Neuron (in vitro differentiated cells): ENCODE data around the gene EIF6.
"Not testable (repeated sequence)": the region's sequence is repeated elsewhere in the genome, so short reads cannot be mapped to it uniquely, and the experiment has no call there.

Experiments used
- H2AFZ ChIP-seq: one replicate; pipeline ENCODE4 v1.6.1; 2013; ENCODE audit warnings: low read depth, mild to moderate bottlenecking, inconsistent platforms, low read length, moderate library complexity
- H3K27me3 ChIP-seq: one replicate; pipeline ENCODE4 v1.6.1; 2013; ENCODE audit warnings: low read length; ENCODE audit not compliant: insufficient read depth
- H3K36me3 ChIP-seq: one replicate; pipeline ENCODE4 v1.6.1; 2013; ENCODE audit warnings: low read length; ENCODE audit not compliant: insufficient read depth
- H3K4me1 ChIP-seq: one replicate; pipeline ENCODE4 v1.6.1; 2013; ENCODE audit warnings: low read length; ENCODE audit not compliant: insufficient read depth
- H3K4me3 ChIP-seq: 2 replicates; pipeline ENCODE4 v1.5.1; 2013; ENCODE audit warnings: mild to moderate bottlenecking, low read length, moderate library complexity
- H3K9me3 ChIP-seq: one replicate; pipeline ENCODE4 v1.6.1; 2013; ENCODE audit warnings: low read length

Gene EIF6

DNA sequence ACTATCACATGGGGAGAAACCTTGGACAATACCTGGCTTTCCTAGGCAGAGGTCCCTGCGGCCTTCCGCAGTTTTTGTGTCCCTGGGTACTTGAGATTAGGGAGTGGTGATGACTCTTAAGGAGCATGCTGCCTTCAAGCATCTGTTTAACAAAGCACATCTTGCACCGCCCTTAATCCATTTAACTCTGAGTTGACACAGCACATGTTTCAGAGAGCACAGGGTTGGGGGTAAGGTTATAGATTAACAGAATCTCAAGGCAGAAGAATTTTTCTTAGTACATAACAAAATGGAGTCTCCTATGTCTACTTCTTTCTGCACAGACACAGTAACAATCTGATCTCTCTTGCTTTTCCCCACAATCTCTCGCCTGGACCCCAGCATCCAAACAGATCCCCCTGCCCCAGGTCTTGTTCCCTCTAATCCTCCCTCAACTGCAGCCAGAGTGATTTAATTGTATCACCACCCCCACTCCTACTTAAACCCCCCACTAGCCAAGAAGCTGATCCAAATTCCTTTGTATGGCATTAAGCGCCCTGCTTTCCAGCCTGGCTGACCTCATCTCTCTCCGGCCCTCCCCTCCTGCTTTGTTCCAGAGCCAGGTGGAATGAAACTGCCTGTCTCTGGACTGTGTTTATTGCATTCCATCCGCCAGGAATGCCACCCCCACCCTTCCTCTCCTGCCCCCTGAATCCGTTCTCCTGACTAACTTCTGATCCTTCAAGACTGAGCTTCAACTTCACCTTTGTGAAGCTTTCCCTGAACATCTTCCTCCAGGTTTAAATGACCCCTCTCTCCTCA lies 21.6 kb downstream of the EIF6 start:
- peaks cover 11% of the 10 kb centered on the region for H3K4me1 ChIP-seq
- H2AFZ ChIP-seq, H3K9me3 ChIP-seq, H3K4me3 ChIP-seq, H3K27me3 ChIP-seq, H3K36me3 ChIP-seq: not testable (repeated sequence)

DNA sequence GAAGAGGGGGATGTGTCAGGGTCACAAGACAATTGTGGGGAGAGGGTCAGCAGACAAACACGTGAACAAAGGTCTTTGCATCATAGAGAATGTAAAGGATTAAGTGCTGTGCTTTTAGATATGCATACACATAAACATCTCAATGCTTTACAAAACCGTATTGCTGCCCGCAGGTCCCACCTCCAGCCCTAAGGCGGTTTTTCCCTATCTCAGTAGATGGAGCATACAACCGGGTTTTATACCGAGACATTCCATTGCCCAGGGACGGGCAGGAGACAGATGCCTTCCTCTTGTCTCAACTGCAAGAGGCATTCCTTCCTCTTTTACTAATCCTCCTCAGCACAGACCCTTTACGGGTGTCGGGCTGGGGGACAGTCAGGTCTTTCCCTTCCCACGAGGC lies 22.3 kb downstream of the EIF6 start:
- not testable (repeated sequence) for H3K36me3 ChIP-seq, H2AFZ ChIP-seq, H3K27me3 ChIP-seq, H3K9me3 ChIP-seq, H3K4me3 ChIP-seq
- peaks cover 11% of the 10 kb centered on the region for H3K4me1 ChIP-seq

DNA sequence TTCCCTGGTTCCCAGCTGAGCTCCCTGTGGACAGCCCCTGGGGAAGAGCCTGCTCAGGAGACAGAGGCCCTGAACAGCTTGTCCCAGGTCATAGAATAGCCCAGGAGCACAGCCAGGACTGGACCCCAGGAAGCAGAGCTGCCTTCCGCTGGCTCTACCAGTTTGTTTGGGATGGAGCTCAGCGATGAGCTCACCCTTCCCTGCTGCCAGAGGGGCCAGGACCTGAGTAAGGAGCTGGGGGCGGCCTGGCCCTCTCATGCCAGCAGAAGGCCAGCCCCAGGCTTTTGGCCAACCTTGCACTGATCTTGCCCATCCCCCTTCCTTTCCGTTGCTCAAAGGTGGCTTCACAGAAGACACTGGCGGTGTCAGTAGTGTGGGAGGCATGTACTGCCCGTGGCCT lies 24.1 kb downstream of the EIF6 start:
- no peaks in the 10 kb centered on the region for H3K36me3 ChIP-seq
- H3K4me3 ChIP-seq: no peak overlapping the region
- H3K27me3 ChIP-seq: no peaks in the 10 kb centered on the region
- H3K9me3 ChIP-seq: no peaks in the 10 kb centered on the region
- peaks cover 11% of the 10 kb centered on the region for H3K4me1 ChIP-seq
- no peak overlapping the region for H2AFZ ChIP-seq

DNA sequence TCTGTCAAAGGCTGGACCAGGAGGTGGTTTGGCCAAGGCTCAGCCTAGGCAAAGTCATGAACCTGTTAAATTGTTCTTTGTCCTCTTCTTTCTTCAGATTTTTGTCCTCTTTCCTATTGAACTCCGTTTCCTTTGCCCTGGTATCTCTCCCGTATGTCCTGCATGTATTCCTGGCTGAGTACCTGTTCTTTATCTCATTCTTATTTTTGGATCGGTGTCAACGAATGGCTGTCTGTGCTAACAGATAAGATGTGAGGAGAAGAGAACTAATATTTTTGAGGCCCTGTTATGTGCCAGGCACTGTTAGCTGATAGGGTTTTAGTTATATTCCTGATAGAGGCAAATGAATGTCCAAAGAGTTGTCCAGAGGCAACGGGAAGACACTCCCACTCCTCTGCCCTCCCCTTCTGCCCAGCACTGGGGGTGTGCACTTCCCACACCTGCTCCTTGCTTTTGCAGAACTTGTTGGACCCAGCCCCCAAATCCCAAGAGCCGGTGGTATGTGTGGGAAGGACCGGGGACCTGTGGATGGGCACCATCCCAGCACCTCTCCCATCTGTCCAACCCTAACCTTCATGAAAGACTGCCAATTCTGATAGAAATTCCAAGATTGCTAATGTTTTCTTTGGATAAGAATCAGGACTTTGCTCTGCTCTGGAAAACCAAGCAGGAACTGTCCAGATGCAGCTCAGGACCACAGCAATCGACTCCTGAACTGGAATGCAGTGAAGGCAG lies 27.2 kb downstream of the EIF6 start:
- Histone ChIP-seq H3K4me3 (no peak overlapping the region), H3K27me3 (no peaks in the 10 kb centered on the region), H3K36me3 (no peaks in the 10 kb centered on the region), H2AFZ (no peak overlapping the region), H3K9me3 (no peaks in the 10 kb centered on the region), H3K4me1 (peaks cover 1% of the 10 kb centered on the region)

DNA sequence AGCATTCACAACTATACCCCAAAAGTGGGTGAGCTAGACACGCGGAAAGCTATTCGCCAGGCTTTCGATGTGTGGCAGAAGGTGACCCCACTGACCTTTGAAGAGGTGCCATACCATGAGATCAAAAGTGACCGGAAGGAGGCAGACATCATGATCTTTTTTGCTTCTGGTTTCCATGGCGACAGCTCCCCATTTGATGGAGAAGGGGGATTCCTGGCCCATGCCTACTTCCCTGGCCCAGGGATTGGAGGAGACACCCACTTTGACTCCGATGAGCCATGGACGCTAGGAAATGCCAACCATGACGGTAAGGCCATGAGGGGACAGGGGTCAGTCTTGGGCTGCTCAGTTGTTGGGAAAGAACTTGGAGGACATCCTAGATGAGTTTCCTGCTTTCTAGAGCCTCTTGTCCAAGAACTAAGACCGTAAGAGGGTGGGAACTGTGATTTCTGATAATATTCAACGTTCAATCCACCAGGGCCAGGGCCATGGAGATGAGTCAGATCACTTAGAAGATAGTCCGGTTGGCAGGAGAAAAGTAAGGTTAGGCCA lies 30.0 kb downstream of the EIF6 start:
- Histone ChIP-seq H3K9me3 (no peaks in the 10 kb centered on the region), H3K27me3 (no peaks in the 10 kb centered on the region), H2AFZ (no peak overlapping the region), H3K4me3 (no peak overlapping the region), H3K36me3 (no peaks in the 10 kb centered on the region), H3K4me1 (no peaks in the 10 kb centered on the region)

DNA sequence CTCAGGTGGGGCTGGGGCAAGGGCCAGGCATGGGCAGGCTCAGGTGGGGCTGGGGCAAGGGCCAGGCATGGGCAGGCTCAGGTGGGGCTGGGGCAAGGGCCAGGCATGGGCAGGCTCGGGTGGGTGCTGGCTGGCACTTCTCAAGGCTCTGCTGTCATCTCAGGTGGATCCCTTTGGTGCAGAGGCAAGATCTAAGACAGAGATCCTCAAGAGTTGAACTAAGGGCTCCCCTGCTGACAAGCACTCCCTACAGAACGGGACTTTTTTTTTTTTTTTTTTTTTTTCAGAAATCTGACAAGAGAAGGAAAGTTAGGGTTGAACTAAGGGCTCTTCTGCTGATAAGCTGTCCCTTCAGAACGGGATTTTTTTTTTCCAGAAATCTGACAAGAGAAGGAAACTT lies 31.6 kb downstream of the EIF6 start:
- no peaks in the 10 kb centered on the region for H3K27me3 ChIP-seq
- H2AFZ ChIP-seq: no peak overlapping the region
- H3K4me1 ChIP-seq: no peaks in the 10 kb centered on the region
- H3K36me3 ChIP-seq: no peaks in the 10 kb centered on the region
- no peak overlapping the region for H3K4me3 ChIP-seq
- H3K9me3 ChIP-seq: no peaks in the 10 kb centered on the region

DNA sequence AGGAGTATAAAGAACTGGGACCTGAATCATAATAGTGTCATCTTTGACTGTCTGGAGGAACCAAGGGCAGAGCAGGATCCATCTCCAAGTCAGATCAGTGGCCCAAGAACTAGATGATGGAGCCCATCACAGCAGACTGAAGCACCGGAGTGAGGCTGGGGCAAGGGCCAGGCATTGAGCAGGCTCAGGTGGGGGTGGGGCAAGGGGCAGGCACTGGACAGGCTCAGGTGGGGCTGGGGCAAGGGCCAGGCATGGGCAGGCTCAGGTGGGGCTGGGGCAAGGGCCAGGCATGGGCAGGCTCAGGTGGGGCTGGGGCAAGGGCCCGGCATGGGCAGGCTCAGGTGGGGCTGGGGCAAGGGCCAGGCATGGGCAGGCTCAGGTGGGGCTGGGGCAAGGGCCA lies 32.0 kb downstream of the EIF6 start:
- not testable (repeated sequence) for H3K4me3 ChIP-seq, H2AFZ ChIP-seq, H3K27me3 ChIP-seq, H3K4me1 ChIP-seq, H3K9me3 ChIP-seq, H3K36me3 ChIP-seq

DNA sequence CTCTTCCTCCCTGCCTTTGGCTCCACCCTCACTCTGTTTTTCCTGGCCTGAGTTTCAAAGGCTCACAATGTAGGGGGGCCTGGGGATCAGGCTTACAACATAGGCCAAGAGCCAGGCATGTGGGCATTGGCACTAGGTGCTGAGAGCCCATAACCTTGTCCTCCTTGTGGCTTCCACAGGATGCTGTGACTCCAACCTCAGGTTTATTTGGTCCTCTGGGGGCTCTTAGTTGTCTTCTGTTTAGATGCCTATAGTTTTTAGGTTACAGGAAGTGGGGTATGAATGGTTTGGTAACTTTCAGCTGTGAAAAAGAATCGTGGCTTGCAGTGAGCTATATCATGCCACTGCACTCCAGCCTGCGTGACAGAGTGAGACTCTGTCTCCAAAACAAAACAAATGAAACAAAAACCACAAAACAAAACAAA lies 32.5 kb downstream of the EIF6 start:
- H3K4me3 ChIP-seq: no peak overlapping the region
- no peaks in the 10 kb centered on the region for H3K27me3 ChIP-seq
- H3K9me3 ChIP-seq: no peaks in the 10 kb centered on the region
- H2AFZ ChIP-seq: no peak overlapping the region
- H3K4me1 ChIP-seq: no peaks in the 10 kb centered on the region
- H3K36me3 ChIP-seq: no peaks in the 10 kb centered on the region

DNA sequence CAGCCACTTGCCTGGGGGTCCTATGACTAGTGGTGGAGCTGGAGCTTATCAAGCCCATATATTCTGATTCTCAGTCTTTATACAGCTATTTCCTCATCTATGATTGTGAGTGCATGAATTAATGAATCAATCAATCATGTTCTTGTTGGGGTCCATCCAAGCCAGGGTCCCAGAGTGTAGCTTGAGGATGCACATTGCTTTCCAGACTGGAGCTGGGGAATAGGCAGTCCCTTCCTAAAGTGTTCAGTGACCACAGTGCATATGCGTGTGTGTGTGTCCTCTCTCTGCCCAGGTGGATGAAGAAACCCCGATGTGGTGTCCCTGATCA lies 33.0 kb downstream of the EIF6 start:
- Histone ChIP-seq H3K36me3 (no peaks in the 10 kb centered on the region), H3K27me3 (no peaks in the 10 kb centered on the region), H3K9me3 (no peaks in the 10 kb centered on the region), H3K4me3 (no peak overlapping the region), H2AFZ (no peak overlapping the region), H3K4me1 (no peaks in the 10 kb centered on the region)

DNA sequence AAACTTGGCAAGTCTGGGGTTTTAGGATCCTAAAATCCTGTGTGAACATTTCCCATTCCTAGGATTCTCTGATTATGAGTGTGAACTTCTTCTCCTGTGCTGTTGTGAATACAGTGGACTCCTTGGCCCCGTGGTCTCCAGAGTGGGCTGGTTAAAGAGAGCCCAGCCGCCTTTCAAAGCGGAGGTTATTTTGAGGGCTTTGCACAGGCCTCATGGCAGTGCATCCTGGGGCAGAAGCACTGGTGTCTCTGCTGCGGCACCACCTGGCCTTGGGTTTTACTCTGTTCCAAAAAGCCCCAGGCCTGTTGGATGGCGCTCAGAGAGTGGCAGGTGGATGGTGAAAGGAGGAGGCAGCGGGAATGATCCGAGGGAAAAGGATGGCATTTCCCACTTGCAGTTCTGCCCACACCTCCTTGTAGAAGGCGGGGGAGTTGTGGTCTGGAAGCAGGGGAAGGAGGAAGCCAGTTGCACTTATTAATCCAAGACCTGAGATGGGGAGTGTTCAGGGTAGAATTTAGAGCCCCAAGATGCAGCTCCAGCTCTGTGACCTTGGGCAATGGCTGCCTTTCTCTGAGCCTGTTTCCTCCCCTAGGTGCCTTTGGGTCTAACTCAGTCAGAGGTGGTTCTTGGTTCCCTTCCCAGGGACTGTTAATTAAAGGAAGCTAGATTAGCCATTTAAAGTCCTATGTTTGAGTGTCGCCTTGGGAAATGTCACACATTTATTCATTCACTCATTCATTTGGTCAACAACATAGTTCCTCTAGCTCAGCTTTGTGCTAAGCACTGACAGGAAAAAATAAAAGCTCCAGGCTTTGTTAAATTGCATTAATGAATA lies 35.7 kb downstream of the EIF6 start:
- H3K9me3 ChIP-seq: no peaks in the 10 kb centered on the region
- no peak overlapping the region for H3K4me3 ChIP-seq
- H2AFZ ChIP-seq: no peak overlapping the region
- no peaks in the 10 kb centered on the region for H3K36me3 ChIP-seq
- no peaks in the 10 kb centered on the region for H3K4me1 ChIP-seq
- no peaks in the 10 kb centered on the region for H3K27me3 ChIP-seq

DNA sequence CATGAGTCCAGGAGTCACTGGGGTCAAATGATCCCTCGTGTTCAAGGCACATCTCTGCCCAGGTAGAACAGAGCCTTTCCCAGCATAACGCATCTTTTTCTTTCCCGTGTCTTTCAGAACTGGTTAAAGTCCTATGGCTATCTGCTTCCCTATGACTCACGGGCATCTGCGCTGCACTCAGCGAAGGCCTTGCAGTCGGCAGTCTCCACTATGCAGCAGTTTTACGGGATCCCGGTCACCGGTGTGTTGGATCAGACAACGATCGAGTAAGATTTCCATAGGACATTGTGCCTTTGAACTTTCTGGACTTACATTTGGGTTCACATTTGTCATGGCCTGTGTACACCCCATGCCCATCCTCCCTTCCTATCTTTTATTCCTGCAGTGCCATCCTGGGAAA lies 37.8 kb downstream of the EIF6 start:
- Histone ChIP-seq H2AFZ (no peak overlapping the region), H3K36me3 (no peaks in the 10 kb centered on the region), H3K9me3 (no peaks in the 10 kb centered on the region), H3K4me1 (no peaks in the 10 kb centered on the region), H3K27me3 (no peaks in the 10 kb centered on the region), H3K4me3 (no peak overlapping the region)

DNA sequence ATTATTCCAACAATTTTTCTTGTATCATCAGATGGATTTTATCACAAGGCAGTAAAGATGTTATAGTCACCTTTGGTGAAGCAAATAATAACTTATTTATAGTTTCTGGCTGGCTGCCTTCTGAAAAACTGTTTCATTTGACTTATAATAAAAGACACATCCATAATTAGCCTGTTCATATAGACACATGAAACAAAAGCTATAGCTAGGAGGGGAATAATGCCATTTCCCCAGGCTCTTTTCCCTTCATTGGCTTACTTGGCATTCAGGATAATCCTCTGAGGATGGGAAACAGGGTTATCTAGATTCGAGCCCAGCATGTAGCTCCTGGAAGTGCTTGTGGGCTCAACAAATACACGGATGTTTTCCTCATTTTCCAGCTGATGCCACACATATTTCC lies 40.6 kb downstream of the EIF6 start:
- Histone ChIP-seq H3K4me3 (no peak overlapping the region), H3K36me3 (no peaks in the 10 kb centered on the region), H2AFZ (no peak overlapping the region), H3K27me3 (no peaks in the 10 kb centered on the region), H3K4me1 (no peaks in the 10 kb centered on the region), H3K9me3 (no peaks in the 10 kb centered on the region)

DNA sequence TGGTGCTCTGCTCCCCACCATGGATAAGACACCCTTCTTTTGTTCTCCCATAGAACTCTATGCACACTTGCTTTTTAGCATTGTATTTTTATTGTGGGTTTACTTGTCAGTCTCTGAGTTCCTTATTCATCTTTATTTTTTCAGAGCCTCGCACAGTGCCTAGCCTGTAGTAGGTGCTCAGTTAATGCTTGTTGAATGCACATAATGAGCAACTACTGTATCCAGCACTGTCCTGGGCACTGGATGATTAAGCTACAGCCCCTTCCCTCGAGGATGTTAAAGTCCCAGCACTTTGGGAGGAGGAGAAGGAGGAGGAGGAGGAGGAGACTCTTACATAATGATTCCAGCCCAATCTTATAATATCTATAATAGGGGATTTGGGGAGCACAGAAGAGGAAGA lies 41.3 kb downstream of the EIF6 start:
- H3K27me3 ChIP-seq: no peaks in the 10 kb centered on the region
- no peak overlapping the region for H3K4me3 ChIP-seq
- no peaks in the 10 kb centered on the region for H3K36me3 ChIP-seq
- H2AFZ ChIP-seq: no peak overlapping the region
- no peaks in the 10 kb centered on the region for H3K4me1 ChIP-seq
- no peaks in the 10 kb centered on the region for H3K9me3 ChIP-seq
